Cerebellar cortex (tissue), 1 donor: ENCODE data around the gene PLB1.

Experiments
- DNase-seq: peaks from one replicate; pipeline ENCODE4 v3.0.0-alpha.2; 2015; ENCODE audit warnings: low spot score

The PLB1 gene

DNA sequence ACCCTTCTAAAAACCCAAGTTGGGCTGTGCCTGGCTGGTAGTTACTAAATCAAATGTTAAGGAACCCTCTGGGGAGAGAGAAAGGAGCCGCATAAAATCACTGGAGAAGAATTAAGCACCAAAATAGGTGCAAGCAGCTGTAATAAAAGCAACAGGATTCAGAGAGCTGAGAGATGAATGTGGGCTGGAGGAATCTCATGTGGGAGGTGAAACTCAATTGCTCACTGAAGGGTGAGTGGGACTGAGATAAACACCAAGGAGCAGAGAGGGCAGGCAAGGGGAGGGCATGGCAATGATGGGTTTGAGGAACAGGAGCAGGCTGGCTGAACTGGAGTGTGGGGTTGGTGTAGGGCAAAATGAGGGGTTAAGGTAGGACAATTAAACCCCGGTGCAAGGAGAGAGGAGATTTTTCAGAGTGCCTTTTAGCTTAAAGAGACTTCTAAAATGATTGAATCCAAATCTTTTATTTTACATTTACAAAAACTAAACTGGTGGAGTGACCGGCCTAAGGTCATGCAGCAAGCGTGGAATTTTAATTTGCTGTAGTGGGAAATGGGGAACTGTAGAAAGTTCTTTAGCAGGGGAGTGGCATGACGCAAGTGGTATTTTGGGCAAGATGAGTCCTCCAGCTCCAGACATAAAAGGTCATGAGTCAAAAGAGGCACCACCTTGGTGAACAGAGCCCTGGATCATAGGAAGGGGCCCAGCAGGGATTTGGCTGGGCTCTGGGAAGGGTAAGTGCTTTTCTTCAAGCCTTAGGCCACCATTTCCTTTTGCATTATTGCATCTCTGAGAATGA lies 10.5 kb downstream of the PLB1 start:
- DNase-seq, result no peak

- peak; percentile 12 for DNase-seq
These were observed 12.2 kb downstream of the PLB1 start for GRCh38 chr2:28507796-28508764.

GRCh38 chr2:28509361-28509760 lies 13.5 kb downstream of the PLB1 start:
- no peak for DNase-seq

DNA sequence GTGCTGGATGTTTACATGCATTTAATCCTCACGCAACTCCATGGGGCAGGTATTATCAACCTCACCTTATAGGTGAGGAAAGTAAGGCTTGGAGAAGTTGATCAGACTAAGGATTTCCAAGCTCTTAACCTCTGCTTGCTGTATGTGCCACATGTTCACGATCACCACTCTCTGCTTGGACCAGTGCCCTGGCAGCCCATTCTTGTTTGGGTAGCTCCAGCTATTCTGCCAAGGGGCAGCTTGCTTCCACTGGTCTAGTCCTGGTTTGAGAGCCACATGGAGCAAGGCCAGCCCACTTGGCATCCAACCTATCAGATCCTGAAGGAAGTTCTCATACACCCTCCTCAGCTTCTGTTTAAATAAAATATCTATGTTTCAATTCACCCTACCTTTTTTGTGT lies 14.3 kb downstream of the PLB1 start:
- DNase-seq, result no peak

- no peak for DNase-seq
These were observed 16.2 kb downstream of the PLB1 start for GRCh38 chr2:28511871-28512606.

DNA sequence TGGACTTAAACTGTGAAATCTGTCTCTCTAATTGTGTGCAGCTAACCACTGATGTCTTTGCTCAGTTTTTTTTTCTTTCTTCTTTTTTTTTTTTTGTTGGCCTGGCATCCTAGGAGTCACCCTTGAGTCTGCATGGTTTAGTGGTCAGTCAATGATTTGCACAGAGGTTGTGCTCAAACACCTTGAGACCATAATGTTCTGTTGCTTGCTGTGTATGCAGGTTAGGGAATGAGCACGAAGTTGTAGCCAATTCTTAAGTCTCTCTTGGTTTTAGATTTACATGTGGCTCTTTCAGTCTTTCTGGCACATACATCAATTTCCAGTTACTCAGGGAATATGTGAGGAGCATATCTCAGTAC lies 16.7 kb downstream of the PLB1 start:
- no peak for DNase-seq

DNA sequence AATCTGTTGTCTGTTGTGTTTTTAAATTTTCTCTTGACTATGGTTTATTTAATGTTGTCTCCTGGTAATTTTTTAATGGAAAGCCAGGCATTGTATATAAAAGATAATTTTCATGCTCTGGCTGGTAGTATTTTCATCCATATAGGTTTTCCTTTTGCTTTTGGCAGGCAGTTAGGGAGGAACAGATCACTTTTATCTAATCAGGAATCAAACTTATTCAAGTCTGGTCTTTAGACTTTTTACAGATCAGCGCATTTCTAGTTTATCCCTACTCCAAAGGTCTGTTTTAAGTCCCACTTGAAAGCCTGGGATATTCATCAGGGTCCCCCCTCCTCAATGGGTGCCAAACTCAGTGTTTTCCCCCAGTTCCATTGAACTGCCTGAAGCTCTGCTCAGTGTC lies 17.2 kb downstream of the PLB1 start:
- no peak for DNase-seq

DNA sequence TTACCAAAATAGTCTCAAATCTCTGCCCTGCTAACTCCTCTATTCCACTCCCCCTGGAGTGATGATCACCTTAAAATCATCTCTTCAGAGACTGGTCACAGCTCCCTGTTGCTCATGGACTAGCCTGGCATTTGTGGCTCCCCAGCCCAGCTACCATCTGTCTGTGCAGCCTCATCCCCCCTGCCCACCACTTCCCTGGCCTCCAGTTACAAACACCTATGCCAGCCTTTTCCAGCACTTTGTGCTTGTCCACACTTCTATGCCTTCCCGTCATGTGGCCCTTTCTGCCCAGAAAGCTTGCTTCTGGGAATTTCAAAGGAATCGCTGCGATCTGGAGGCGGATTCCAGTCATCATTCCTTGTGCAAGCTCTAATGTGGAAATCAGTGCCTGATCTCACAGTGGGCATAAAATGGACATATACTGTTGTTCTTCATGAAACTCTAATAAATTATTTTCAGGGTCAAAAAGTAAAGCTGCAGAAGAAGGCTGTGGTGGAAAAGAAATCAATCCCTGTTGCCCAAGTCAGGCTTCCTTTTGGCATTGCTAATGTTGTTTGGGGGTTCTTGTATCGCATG lies 19.4 kb downstream of the PLB1 start:
- no peak for DNase-seq

- no peak for DNase-seq
These were observed 20.6 kb downstream of the PLB1 start for GRCh38 chr2:28516430-28516829.

- no peak for DNase-seq
These were observed 21.1 kb downstream of the PLB1 start for GRCh38 chr2:28516950-28517349.

DNA sequence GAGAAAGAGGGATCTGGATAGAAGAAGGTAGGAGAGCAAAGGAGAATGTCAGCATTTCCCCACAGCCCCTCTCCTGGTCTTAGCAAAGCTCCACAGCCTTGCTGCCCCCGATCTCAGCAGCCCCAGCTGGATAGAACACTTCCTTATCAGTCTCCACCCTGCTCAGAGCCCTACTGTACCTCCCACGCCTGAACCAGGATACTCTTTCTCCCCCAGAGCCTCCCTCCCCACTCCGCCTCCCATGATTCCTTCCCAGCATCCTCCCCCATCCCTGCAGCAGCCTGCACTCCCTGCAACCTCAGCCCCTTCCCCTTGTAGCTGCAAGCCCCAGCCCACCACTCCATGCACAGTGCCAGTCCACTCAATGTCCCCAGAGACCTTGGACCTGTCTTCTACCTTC lies 25.8 kb downstream of the PLB1 start:
- no peak for DNase-seq

- DNase-seq, result no peak
These were observed 26.6 kb downstream of the PLB1 start for GRCh38 chr2:28522481-28522880.

- no peak for DNase-seq
These were observed 28.0 kb downstream of the PLB1 start for GRCh38 chr2:28523902-28524301.

DNA sequence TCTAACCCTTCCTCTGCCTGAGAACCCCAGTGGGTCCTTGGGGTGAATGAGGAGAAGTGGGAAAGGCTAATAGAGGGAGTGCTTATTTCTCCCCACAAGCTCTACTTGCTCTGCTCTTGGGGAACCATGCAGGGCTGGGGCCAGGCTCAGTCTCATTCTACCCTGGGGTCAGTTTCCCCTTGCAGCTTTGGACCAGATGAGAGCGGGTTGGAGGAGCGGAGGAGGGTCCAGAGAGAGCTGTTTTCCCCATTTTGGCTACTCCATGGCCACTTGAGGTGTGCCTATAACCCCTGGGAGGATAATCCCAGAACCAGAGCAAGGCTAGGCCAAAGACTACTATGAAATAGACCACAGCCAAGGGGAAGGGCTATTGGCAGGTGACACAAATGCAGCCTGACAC lies 29.6 kb downstream of the PLB1 start:
- no peak for DNase-seq

DNA sequence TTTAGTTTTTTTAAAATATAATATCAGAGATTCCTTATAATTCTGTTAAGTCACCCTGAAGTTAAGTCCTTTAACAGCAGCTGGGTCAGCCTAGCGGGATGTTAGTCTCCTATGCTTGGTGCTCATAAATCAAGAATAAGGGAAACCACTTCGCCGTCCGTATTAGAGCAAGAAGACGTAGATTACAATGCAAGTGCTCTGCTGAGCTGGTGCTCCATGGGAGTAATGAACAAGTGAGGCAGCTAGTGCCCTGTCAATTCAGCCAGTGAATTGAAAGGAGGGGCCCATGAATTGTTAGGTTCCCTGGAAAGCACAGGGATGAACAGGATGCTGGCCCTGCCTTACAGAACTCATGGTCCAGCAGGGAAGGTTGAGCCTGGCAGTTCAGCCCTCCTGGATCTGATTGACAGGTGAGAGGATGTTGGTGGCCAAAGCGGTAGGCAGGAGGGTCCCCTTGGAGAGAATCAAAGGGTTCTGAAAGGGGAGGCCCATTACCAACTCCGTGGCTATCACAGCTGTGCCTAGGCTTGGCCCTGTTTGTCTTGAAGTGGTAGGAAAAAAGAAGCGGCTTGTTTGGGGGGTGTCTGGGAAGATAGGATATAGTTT lies 30.8 kb downstream of the PLB1 start:
- no peak for DNase-seq

DNA sequence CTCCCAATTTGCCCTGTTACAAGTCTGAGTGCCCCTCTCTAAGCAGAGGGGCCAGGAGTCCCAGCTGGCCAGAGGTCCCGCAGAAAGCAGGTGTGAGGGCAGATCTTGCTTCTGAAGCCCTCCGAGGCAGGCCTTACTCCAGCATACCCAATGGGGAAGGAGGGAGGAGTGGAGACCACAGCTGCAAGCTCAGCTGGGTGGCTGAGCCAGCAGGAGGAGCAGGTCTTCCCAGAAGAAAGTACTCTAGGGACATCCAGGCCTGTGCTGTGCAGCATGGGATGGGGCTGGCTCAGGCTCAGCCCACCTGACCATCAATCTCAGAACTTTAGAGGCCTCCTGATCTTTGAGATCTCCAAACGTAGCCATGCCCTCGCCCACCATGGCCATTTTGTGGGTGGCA lies 31.3 kb downstream of the PLB1 start:
- DNase-seq, result no peak

DNA sequence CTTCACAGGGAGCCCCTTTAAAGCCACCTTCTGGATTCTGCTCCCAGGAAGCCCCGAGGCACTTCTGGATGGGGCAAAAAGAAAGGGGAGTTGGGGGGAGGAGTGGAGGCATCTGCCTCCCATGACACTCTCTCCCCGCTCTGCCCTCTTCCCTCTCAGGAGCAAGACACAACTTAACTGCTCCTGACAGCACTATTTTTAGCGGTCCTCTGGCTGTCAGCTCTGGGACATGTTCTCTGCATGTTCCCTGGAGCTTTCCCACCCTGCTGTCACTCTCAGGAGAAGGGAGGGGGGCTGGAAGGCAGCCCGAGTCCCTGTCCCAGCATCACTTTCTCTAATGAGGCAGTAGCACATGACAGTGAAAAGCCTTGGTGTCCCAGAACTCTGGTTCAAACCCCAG lies 32.3 kb downstream of the PLB1 start:
- DNase-seq, result no peak

DNA sequence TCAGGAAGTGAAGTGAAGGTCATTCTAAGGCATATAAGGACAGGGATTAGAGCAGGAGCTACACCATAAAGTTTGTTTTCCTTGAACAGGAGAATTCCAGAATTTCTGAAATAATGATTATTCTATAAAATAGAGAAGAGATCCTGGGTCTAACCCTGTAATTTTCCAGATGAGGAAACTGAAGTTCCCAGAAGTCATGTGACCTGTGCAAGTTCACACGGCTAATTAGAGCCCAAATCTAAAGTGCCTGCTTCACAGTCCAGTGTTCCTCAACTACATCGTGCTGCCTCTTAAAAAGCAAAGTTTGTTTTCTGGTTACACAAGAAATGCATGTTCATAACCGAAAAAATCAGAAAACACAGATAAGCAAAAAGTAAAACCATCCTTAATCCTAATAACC lies 34.9 kb downstream of the PLB1 start:
- DNase-seq, result no peak

GRCh38 chr2:28532399-28532798 lies 36.5 kb downstream of the PLB1 start:
- no peak for DNase-seq

- no peak for DNase-seq
These were observed 37.3 kb downstream of the PLB1 start for GRCh38 chr2:28533044-28533680.

- DNase-seq, result no peak
These were observed 39.0 kb downstream of the PLB1 start for GRCh38 chr2:28534817-28535216.
